Measurements from ENCODE around the gene DLG4. TPM values are rescaled to one million over a fixed set of nuclear protein-coding genes. Genes with fewer than 3 reads are reported as not detected.

Gene DLG4
- total RNA-seq, 1 donor from 2014 or later = 45.6 TPM

DNA sequence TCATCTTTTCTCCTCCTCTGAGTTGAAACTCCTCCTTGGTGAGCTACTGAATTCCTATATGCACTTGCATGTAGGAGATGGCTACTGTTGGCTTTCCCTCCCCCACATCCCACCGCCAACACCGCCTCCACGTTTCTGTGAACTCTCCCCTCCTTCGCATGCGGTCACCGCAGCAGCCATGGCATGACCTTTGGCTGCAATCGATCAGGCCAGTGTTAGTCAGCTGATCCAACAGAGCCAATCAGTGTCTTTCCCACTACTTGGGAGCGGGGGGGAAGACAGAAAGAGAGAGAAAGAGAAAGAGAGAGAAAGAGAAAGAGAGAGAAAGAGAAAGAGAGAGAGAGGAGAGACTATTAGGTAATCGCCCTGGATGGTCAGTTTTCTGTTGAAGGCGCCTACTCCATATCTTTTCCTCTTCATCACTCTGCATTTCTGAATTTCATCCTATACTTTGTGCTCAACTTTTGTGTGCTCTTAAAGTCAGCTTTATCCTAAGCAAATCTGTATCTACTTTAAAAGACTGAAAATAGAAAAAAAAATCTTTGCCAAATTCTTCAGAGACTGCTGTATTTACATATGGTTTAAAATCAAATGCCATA is 63.2 kb downstream of the DLG4 start:
- no peaks in the 10 kb centered on the region for H4K20me1 ChIP-seq (ENCODE audit: insufficient read depth, low read length)
- TF ChIP-seq EZH2 (IDR thresholded peaks at IDR 0.05; ENCODE audit: insufficient read depth, low read length) (no peak), CTCF (IDR thresholded peaks at IDR 0.05; ENCODE audit: insufficient read depth, low read depth, low read length) (no peak)
- no peaks in the 10 kb centered on the region for H3K36me3 ChIP-seq (ENCODE audit: insufficient read depth, low read length)
- H3K9me3 ChIP-seq (ENCODE audit: insufficient read depth, low read depth, low read length) = no peaks in the 10 kb centered on the region
- Mint-ChIP-seq H3K27me3 (ENCODE audit: low read depth, unreplicated experiment) (peaks cover 41% of the 10 kb centered on the region), H3K4me1 (ENCODE audit: low read depth, unreplicated experiment) (no peaks in the 10 kb centered on the region), H3K36me3 (ENCODE audit: low read depth, unreplicated experiment) (no peaks in the 10 kb centered on the region), H3K9me3 (ENCODE audit: unreplicated experiment) (no peaks in the 10 kb centered on the region), H3K27ac (ENCODE audit: unreplicated experiment) (no peak overlapping the region), H3K4me3 (ENCODE audit: unreplicated experiment) (no peak overlapping the region)
- FAIRE-seq (no peak), DNase-seq (ENCODE audit: low read depth) (no peak)
- H3K4me3 ChIP-seq (ENCODE audit: insufficient read depth, low read depth, low read length) = no peak overlapping the region
- no peak overlapping the region for H3K27ac ChIP-seq (ENCODE audit: low read depth, low read length)
- H3K79me2 ChIP-seq (ENCODE audit: insufficient read depth, low read length) = no peaks in the 10 kb centered on the region
- no peaks in the 10 kb centered on the region for H3K4me1 ChIP-seq (ENCODE audit: insufficient read depth, low read length)
- no peak overlapping the region for H2AFZ ChIP-seq (ENCODE audit: low read depth, low read length)
- no peak overlapping the region for H3K9ac ChIP-seq (ENCODE audit: low read length)
- peaks cover 8% of the 10 kb centered on the region for H3K27me3 ChIP-seq (ENCODE audit: insufficient read depth, low read length)
- no peak overlapping the region for H3K4me2 ChIP-seq (ENCODE audit: low read length)

DNA sequence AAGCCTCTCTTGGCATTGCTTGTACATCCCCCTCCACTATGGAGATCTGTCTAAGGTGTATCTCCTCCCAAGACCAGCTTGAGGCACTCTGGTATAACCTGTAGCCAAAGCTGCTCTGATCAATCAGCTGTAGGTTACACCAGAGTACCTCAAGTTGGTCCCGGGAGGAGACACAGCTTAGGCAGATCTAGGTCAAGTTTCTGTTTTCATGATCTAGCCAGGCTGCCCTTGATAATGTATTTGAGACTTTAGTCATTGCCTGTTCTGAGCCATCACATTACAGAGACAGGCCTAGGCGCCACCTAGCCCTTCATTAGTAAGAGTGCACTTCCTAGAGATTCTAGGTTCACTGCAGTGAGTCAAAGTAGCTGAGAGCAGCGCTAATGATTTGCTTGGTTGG is 71.9 kb downstream of the DLG4 start:
- no peak for FAIRE-seq
- TF ChIP-seq CTCF (IDR thresholded peaks at IDR 0.05; ENCODE audit: insufficient read depth, low read depth, low read length) (no peak), EZH2 (IDR thresholded peaks at IDR 0.05; ENCODE audit: insufficient read depth, low read length) (no peak)
- peaks cover 23% of the 10 kb centered on the region for H3K27me3 ChIP-seq (ENCODE audit: insufficient read depth, low read length)

GRCh38 chr17:7146115-7146514 is 73.5 kb downstream of the DLG4 start:
- no peak for TF ChIP-seq EZH2 (IDR thresholded peaks at IDR 0.05; ENCODE audit: insufficient read depth, low read length)
- no peak for TF ChIP-seq CTCF (IDR thresholded peaks at IDR 0.05; ENCODE audit: insufficient read depth, low read depth, low read length)
- H4K20me1 ChIP-seq (ENCODE audit: insufficient read depth, low read length) = no peaks in the 10 kb centered on the region
- Mint-ChIP-seq H3K9me3 (ENCODE audit: unreplicated experiment) (no peaks in the 10 kb centered on the region), H3K4me3 (ENCODE audit: unreplicated experiment) (no peak overlapping the region), H3K27me3 (ENCODE audit: low read depth, unreplicated experiment) (peaks cover 14% of the 10 kb centered on the region), H3K27ac (ENCODE audit: unreplicated experiment) (no peak overlapping the region), H3K36me3 (ENCODE audit: low read depth, unreplicated experiment) (no peaks in the 10 kb centered on the region), H3K4me1 (ENCODE audit: low read depth, unreplicated experiment) (peaks cover 2% of the 10 kb centered on the region)
- no peak overlapping the region for H3K4me3 ChIP-seq (ENCODE audit: insufficient read depth, low read depth, low read length)
- H3K4me2 ChIP-seq (ENCODE audit: low read length) = no peak overlapping the region
- peak; percentile 16 for DNase-seq (ENCODE audit: low read depth)
- no peak overlapping the region for H3K27ac ChIP-seq (ENCODE audit: low read depth, low read length)
- H3K79me2 ChIP-seq (ENCODE audit: insufficient read depth, low read length) = no peaks in the 10 kb centered on the region
- H3K27me3 ChIP-seq (ENCODE audit: insufficient read depth, low read length) = peaks cover 20% of the 10 kb centered on the region
- H2AFZ ChIP-seq (ENCODE audit: low read depth, low read length) = no peak overlapping the region
- H3K9me3 ChIP-seq (ENCODE audit: insufficient read depth, low read depth, low read length) = no peaks in the 10 kb centered on the region
- no peak overlapping the region for H3K9ac ChIP-seq (ENCODE audit: low read length)
- no peak for FAIRE-seq
- no peaks in the 10 kb centered on the region for H3K4me1 ChIP-seq (ENCODE audit: insufficient read depth, low read length)
- H3K36me3 ChIP-seq (ENCODE audit: insufficient read depth, low read length) = no peaks in the 10 kb centered on the region

More for the DNA sequence above, 71.9 kb downstream of the DLG4 start:
- Mint-ChIP-seq H3K9me3 (ENCODE audit: unreplicated experiment) (no peaks in the 10 kb centered on the region), H3K4me3 (ENCODE audit: unreplicated experiment) (no peak overlapping the region), H3K27ac (ENCODE audit: unreplicated experiment) (no peak overlapping the region), H3K27me3 (ENCODE audit: low read depth, unreplicated experiment) (peaks cover 6% of the 10 kb centered on the region), H3K4me1 (ENCODE audit: low read depth, unreplicated experiment) (peaks cover 2% of the 10 kb centered on the region), H3K36me3 (ENCODE audit: low read depth, unreplicated experiment) (no peaks in the 10 kb centered on the region)
- Histone ChIP-seq H3K36me3 (ENCODE audit: insufficient read depth, low read length) (no peaks in the 10 kb centered on the region), H4K20me1 (ENCODE audit: insufficient read depth, low read length) (no peaks in the 10 kb centered on the region), H3K4me3 (ENCODE audit: insufficient read depth, low read depth, low read length) (no peak overlapping the region), H3K4me1 (ENCODE audit: insufficient read depth, low read length) (no peaks in the 10 kb centered on the region), H3K9me3 (ENCODE audit: insufficient read depth, low read depth, low read length) (no peaks in the 10 kb centered on the region), H3K4me2 (ENCODE audit: low read length) (no peak overlapping the region), H3K9ac (ENCODE audit: low read length) (no peak overlapping the region), H3K27ac (ENCODE audit: low read depth, low read length) (no peak overlapping the region), H2AFZ (ENCODE audit: low read depth, low read length) (no peak overlapping the region), H3K79me2 (ENCODE audit: insufficient read depth, low read length) (no peaks in the 10 kb centered on the region)
- DNase-seq (ENCODE audit: low read depth) = no peak
